Prostate gland (tissue), 2 donors: ENCODE results near the gene SLCO3A1. TPM values are rescaled to one million over a fixed set of nuclear protein-coding genes. Genes with fewer than 3 reads are reported as not detected.

ENCODE experiments used
- DNase-seq: peaks from one replicate; pipeline ENCODE4 v3.0.0-alpha.2; 2019; ENCODE audit warnings: low spot score
- H3K27ac ChIP-seq, 2 donors: fragments of 200-600 bp; sonication (generic); 2 replicates each; pipeline ENCODE4 v1.5.1; 2017 to 2019
- H3K27me3 ChIP-seq: fragments of 200-600 bp; sonication (generic); replicated peaks from 2 replicates; pipeline ENCODE4 v1.5.1; 2019; ENCODE audit not compliant: insufficient read depth
- H3K36me3 ChIP-seq, 2 donors: fragments of 200-600 bp; sonication (generic); 1 replicate in 1 of 2; 2 replicates in 1 of 2; pipeline versions ENCODE4 v1.5.1 to v1.8.1; 2017 to 2019
- H3K4me1 ChIP-seq: fragments of 200-600 bp; sonication (generic); replicated peaks from 2 replicates; pipeline ENCODE4 v1.5.1; 2019
- H3K4me3 ChIP-seq, 2 donors: fragments of 200-600 bp; sonication (generic); 2 replicates each; pipeline ENCODE4 v1.5.1; 2017 to 2019
- H3K9me3 ChIP-seq: fragments of 200-600 bp; sonication (generic); 2 replicates; pipeline ENCODE4 v1.5.1; 2017
- CTCF ChIP-seq, 4 experiments: fragments of 200-600 bp in 2 of 4; fragments of 450-650 bp in 2 of 4; sonication (generic) in 2 of 4; IDR thresholded peaks; 1 replicate in 3 of 4; 2 replicates in 1 of 4; pipeline ENCODE4 v1.5.1; 2016 to 2019; ENCODE audit warnings: antibody characterized with exemption in 4 of 4, mild to moderate bottlenecking in 2 of 4, moderate library complexity in 2 of 4
- POLR2A ChIP-seq: fragments of 450-650 bp; IDR thresholded peaks from one replicate; pipeline ENCODE4 v1.6.1; 2016; ENCODE audit warnings: antibody characterized with exemption, mild to moderate bottlenecking
- POLR2AphosphoS5 ChIP-seq: sonication (generic); formaldehyde crosslinking; IDR thresholded peaks from one replicate; pipeline ENCODE4 v1.6.1; 2017; ENCODE audit warnings: antibody characterized with exemption
- WGBS: methylation state at CpG from one replicate; pipeline ENCODE4 v1.1.5; 2018; 5-methylcytosine and 5-hydroxymethylcytosine counted together
- intact Hi-C: fragments of 100-400 bp; cut with DNase I; formaldehyde crosslinking; loops from one replicate; pipeline ENCODE4 v1.14.2; 2022
- total RNA-seq, 2 donors: library from RNA; depleted of rRNA; stranded (reverse); fragments of >200 nt; gene quantifications; one replicate each; pipeline ENCODE4 v1.1.0, GENCODE V29; 2016

SLCO3A1 gene
- total RNA-seq, 2 donors from 2014 or later, result 7.4 to 35.3 TPM

- Histone ChIP-seq H3K4me3 (no peak overlapping the region), H3K27me3 (no peaks in the 10 kb centered on the region), H3K27ac (no peak overlapping the region), H3K36me3 (no peaks in the 10 kb centered on the region), H3K4me1 (no peaks in the 10 kb centered on the region), H3K9me3 (no peaks in the 10 kb centered on the region)
- DNase-seq, result no peak
- 81% methylated on average over 9 of the region's 9 CpGs for WGBS
- TF ChIP-seq CTCF (IDR thresholded peaks at IDR 0.05) (no peak), POLR2AphosphoS5 (no peak), POLR2A (no peak)
- intact Hi-C loops, result no loop called here
Measured at GRCh38 chr15:92155934-92156333, 302.4 kb downstream of the SLCO3A1 start.

GRCh38 chr15:92157666-92158298, 304.3 kb downstream of the SLCO3A1 start:
- Histone ChIP-seq H3K4me3 (no peak overlapping the region), H3K27me3 (no peaks in the 10 kb centered on the region), H3K4me1 (no peaks in the 10 kb centered on the region), H3K9me3 (no peaks in the 10 kb centered on the region), H3K36me3 (no peaks in the 10 kb centered on the region), H3K27ac (no peak overlapping the region)
- TF ChIP-seq POLR2A, result no peak
- TF ChIP-seq CTCF (IDR thresholded peaks at IDR 0.05), result no peak
- no peak for TF ChIP-seq POLR2AphosphoS5
- WGBS, result 91% methylated on average over 10 of the region's 10 CpGs
- intact Hi-C loops, result no loop called here
- no peak for DNase-seq

GRCh38 chr15:92158426-92158825, 304.9 kb downstream of the SLCO3A1 start:
- WGBS, result 78% methylated on average over 6 of the region's 6 CpGs
- no peaks in the 10 kb centered on the region for H3K36me3 ChIP-seq
- intact Hi-C loops, result no loop called here

GRCh38 chr15:92159481-92159880, 306.0 kb downstream of the SLCO3A1 start:
- 93% methylated on average over 2 of the region's 2 CpGs for WGBS
- H3K9me3 ChIP-seq, result no peaks in the 10 kb centered on the region
- no peak for DNase-seq
- intact Hi-C loops, result no loop called here
- no peaks in the 10 kb centered on the region for H3K4me1 ChIP-seq
- H3K27me3 ChIP-seq, result no peaks in the 10 kb centered on the region
- no peak overlapping the region for H3K4me3 ChIP-seq
- H3K36me3 ChIP-seq, result no peaks in the 10 kb centered on the region
- no peak overlapping the region for H3K27ac ChIP-seq
- no peak for TF ChIP-seq POLR2AphosphoS5
- no peak for TF ChIP-seq CTCF (IDR thresholded peaks at IDR 0.05)
- no peak for TF ChIP-seq POLR2A

More at GRCh38 chr15:92158426-92158825, 304.9 kb downstream of the SLCO3A1 start:
- TF ChIP-seq POLR2A (no peak), POLR2AphosphoS5 (no peak), CTCF (IDR thresholded peaks at IDR 0.05) (no peak)
- Histone ChIP-seq H3K27me3 (no peaks in the 10 kb centered on the region), H3K9me3 (no peaks in the 10 kb centered on the region), H3K27ac (no peak overlapping the region), H3K4me3 (no peak overlapping the region), H3K4me1 (no peaks in the 10 kb centered on the region)
- no peak for DNase-seq
